ENCODE measurements around the gene TCF3. TPM values are rescaled to one million over a fixed set of nuclear protein-coding genes. Genes with fewer than 3 reads are reported as not detected.

Gene TCF3
- total RNA-seq, 4 donors from 2014 or later: 21.2 to 62.0 (median 39.6) TPM

- Histone ChIP-seq H3K27ac (no peak overlapping the region), H3K36me3 (no peaks in the 10 kb centered on the region), H3K4me1 (no peaks in the 10 kb centered on the region), H3K4me3 (no peak overlapping the region), H3K27me3 (peaks cover 95% of the 10 kb centered on the region), H3K9me3 (no peaks in the 10 kb centered on the region)
- no peak for ATAC-seq
- TF ChIP-seq, protein P1, sequence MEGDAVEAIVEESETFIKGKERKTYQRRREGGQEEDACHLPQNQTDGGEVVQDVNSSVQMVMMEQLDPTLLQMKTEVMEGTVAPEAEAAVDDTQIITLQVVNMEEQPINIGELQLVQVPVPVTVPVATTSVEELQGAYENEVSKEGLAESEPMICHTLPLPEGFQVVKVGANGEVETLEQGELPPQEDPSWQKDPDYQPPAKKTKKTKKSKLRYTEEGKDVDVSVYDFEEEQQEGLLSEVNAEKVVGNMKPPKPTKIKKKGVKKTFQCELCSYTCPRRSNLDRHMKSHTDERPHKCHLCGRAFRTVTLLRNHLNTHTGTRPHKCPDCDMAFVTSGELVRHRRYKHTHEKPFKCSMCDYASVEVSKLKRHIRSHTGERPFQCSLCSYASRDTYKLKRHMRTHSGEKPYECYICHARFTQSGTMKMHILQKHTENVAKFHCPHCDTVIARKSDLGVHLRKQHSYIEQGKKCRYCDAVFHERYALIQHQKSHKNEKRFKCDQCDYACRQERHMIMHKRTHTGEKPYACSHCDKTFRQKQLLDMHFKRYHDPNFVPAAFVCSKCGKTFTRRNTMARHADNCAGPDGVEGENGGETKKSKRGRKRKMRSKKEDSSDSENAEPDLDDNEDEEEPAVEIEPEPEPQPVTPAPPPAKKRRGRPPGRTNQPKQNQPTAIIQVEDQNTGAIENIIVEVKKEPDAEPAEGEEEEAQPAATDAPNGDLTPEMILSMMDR (IDR thresholded peaks at IDR 0.05): no peak
- TF ChIP-seq EP300 (IDR thresholded peaks at IDR 0.05): no peak
- no peak for TF ChIP-seq POLR2A (IDR thresholded peaks at IDR 0.05)
- TF ChIP-seq POLR2AphosphoS5 (IDR thresholded peaks at IDR 0.05): no peak
- WGBS, 2 donors (ENCODE audit: low coverage in 1 of 2): no CpG with 5 or more reads among the region's 10 CpGs
Observed at GRCh38 chr19:1684573-1684912, 32.1 kb upstream of the TCF3 start.

DNA sequence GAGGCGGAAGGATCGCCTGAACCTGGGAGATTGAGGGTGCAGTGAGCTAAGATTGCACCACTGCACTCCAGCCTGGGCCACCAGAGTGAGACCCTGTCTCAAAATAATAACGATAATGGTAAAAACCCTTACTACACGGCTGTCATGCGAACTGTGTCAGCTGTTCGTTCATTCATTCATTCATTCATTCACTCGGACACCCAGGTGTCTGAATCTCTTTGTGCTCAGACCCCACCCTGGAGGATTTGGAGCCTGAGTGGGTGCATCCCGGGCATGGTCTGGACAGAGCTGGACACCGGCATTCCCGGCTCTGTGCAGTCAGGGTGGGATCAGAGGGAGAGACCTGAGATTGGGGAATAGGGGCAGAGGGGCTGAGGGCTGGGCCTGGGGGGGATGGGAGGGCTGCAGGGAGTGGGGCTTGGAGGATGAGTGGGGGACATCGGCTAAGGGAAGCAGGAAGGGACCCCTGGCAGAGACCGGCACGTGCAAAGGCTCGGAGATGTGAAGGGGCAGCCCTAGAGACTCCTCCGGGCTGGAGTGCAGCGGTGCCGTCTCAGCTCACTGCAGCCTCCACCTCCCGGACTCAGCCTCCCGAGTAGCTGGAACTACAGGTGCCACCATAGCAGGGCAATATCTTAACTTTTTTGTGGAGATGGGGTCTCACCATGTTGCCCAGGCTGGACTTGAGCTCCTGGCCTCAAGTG is 31.6 kb upstream of the TCF3 start:
- H3K4me3 ChIP-seq: no peak overlapping the region
- H3K27me3 ChIP-seq: peaks cover 95% of the 10 kb centered on the region
- H3K27ac ChIP-seq: no peak overlapping the region
- WGBS, 2 donors (ENCODE audit: low coverage in 1 of 2): 53 to 65% methylated on average over 2 to 5 of the region's 19 CpGs
- no peak for ATAC-seq
- H3K4me1 ChIP-seq: no peaks in the 10 kb centered on the region
- no peaks in the 10 kb centered on the region for H3K9me3 ChIP-seq
- no peaks in the 10 kb centered on the region for H3K36me3 ChIP-seq
- TF ChIP-seq POLR2A (IDR thresholded peaks at IDR 0.05) (no peak), EP300 (IDR thresholded peaks at IDR 0.05) (no peak), POLR2AphosphoS5 (IDR thresholded peaks at IDR 0.05) (no peak)
- TF ChIP-seq, protein P1 (IDR thresholded peaks at IDR 0.05): no peak

- Histone ChIP-seq H3K27ac (no peak overlapping the region), H3K4me3 (no peak overlapping the region), H3K27me3 (peaks cover 95% of the 10 kb centered on the region), H3K9me3 (no peaks in the 10 kb centered on the region), H3K4me1 (peaks cover 0 to 3% (median 0%) of the 10 kb centered on the region in 3 donors), H3K36me3 (no peaks in the 10 kb centered on the region)
- TF ChIP-seq POLR2A (IDR thresholded peaks at IDR 0.05) (no peak), POLR2AphosphoS5 (IDR thresholded peaks at IDR 0.05) (no peak), EP300 (IDR thresholded peaks at IDR 0.05) (no peak)
- TF ChIP-seq, protein P1 (IDR thresholded peaks at IDR 0.05): no peak
- no peak for ATAC-seq
- WGBS, 2 donors (ENCODE audit: low coverage in 1 of 2): 40 to 75% methylated on average over 1 to 8 of the region's 12 CpGs
Observed at GRCh38 chr19:1680976-1681375, 28.6 kb upstream of the TCF3 start.

DNA sequence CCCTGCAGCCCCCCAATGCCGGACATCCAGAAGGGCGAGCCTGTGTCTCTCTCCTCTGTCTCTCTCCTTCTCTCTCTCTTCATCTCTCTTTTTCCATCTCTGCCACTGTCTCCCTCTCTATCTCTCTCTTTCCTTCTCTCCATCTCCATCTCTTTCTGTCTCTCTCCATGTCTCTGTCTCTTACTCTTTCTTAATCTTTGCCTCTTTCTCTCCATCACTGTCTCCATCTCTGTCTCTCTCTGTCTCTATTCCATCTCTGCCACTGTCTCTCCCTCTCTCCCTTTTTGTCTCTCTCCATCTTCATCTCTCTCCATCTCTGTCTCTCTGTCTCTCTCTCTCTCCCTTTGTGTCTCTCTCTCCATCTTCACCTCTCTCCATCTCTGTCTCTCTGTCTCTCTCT is 25.7 kb upstream of the TCF3 start:
- no peak for ATAC-seq
- 94% methylated on average over 2 of the region's 2 CpGs; no CpG with 5 or more reads in 1 of the 2 donors for WGBS, 2 donors (ENCODE audit: low coverage in 1 of 2)

More for the DNA sequence above, 25.7 kb upstream of the TCF3 start:
- Histone ChIP-seq H3K9me3 (no peaks in the 10 kb centered on the region), H3K4me1 (peaks cover 0 to 12% (median 0%) of the 10 kb centered on the region in 3 donors), H3K27ac (no peak overlapping the region), H3K27me3 (peaks cover 98% of the 10 kb centered on the region), H3K36me3 (no peaks in the 10 kb centered on the region), H3K4me3 (no peak overlapping the region)
- TF ChIP-seq, protein P1 (IDR thresholded peaks at IDR 0.05): no peak
- no peak for TF ChIP-seq POLR2AphosphoS5 (IDR thresholded peaks at IDR 0.05)
- no peak for TF ChIP-seq POLR2A (IDR thresholded peaks at IDR 0.05)
